ENCODE results near the gene CHKB. TPM values are rescaled to one million over a fixed set of nuclear protein-coding genes. Genes with fewer than 3 reads are reported as not detected.
"Not testable (repeated sequence)": the region's sequence is repeated elsewhere in the genome, so short reads cannot be mapped to it uniquely, and the experiment has no call there.

CHKB gene
- total RNA-seq, 1 experiment from 2014 or later, result 5.5 TPM

DNA sequence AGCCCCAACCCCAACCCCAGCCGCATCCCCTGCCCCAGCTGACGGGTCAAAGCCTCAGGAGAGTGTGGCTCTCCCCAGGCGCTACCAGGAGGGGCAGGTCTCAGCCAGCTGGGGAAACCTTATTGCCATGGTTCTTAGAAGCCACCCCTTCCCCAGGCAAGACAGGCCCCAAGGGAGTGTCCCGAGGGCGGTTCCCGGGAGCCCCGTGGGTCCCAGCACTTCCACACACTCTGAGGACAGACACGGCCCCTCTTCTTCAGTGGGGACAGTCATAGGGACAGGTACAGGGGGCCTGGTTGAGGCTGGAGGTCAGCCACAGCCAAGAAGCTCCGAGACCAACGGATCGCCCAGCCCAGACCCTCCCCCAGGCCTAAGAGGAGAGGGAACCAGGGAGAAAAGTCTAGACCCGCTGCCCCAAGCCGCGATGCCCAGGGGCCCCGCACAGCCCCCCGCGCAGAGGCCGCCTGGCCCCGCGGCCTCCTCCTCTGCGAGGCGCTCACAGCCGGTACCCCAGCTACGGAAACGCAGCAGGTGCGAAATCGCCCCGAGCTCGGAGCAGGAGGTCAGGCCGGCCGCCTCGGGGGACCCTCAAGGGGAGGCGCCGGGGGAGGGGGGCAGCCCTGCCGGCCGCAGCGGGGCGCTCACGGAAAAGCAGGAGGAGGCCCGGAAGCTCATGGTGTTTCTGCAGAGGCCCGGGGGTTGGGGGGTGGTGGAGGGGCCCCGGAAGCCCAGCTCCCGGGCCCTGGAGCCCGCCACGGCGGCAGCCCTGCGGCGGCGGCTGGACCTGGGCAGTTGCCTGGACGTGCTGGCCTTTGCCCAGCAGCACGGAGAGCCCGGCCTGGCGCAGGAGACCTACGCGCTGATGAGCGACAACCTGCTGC is 34.4 kb downstream of the CHKB start:
- no peak for DNase-seq
- Histone ChIP-seq H3K4me3 (no peak overlapping the region), H3K9me3 (no peaks in the 10 kb centered on the region), H3K36me3 (no peaks in the 10 kb centered on the region), H3K27me3 (no peaks in the 10 kb centered on the region)

DNA sequence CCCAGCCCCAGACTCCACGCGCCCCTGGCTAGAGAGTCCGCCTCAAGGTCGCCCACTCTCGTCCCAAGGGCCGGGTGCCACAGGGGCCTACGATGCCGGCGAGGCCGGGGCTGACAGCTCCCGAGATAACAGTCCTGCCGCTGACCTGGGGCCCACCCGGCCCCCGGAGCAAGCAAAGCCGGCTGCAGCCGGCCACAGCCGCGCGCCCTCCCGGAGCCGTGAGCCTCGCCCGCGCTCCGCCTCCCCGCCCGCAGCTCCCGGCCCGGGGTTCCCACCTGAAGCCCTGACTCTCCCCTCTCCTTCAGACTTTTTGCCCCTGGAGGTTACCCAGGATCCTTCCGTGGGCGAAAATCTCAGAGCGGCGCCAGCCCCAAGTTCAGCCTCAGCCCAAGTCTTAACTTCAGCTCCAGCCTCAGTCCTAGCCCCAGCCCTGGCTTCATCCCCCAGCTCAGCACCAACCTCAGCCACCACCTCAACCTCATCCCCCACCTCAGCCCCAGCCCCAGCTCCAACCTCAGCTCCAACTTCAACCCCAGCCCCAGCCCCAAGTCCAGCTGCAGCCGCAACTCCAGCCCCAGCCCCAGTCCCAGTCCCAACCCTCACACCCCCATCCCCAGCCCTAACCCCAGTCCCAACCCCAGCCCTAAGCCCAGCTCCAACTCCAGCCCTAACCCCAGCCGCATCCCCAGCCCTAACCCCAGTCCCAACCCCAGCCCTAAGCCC is 35.2 kb downstream of the CHKB start:
- no peaks in the 10 kb centered on the region for H3K36me3 ChIP-seq
- H3K9me3 ChIP-seq, result no peaks in the 10 kb centered on the region
- H3K27me3 ChIP-seq, result no peaks in the 10 kb centered on the region
- no peak overlapping the region for H3K4me3 ChIP-seq
- DNase-seq, result no peak

DNA sequence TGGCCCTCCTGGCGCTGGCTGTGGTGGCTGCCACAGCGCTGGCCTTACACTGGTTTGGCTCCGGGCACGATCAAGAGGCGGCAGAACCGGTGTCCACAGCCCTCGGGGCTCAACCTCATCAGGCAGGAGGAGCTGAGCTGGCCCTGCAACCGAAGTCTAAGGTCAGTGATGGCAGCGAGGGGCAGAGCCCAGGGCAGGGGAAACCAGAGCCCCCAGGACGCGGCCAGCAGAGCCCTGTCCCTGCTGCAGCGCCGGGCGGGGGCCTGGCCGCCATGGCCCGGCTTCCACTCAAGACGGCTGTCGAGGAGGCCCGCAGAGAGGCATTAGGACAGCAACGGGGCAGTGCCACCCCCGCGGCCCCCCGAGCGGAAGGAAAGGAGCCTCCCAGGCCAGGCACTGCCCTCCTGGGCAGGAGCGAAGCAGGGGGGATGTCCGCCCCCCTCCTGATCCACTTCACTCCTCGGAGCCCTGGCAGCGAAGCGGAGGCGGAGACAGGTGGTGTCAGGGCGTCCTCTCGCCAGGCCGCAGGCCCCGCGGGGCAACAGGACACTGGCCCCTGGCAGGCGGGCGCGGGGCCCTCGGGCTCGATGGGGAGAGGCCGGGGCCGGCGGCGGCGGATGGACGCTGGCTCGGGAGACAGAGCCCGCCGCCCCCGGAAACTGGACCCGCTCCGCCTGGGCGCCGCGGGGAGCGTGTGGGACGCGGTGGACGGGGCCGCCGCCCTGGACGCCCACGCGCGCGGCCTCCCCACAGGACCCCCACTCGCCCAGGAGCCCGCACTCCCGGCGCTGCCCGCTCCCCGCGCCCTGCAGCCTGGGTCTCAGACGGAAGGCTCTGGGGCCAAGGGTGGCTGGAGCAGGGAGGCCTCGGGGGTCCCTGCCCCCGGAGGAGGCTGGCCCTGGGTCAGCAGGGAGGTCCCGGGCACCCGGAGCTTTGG is 36.1 kb downstream of the CHKB start:
- Histone ChIP-seq H3K36me3 (no peaks in the 10 kb centered on the region), H3K4me3 (no peak overlapping the region), H3K27me3 (no peaks in the 10 kb centered on the region), H3K9me3 (no peaks in the 10 kb centered on the region)
- DNase-seq, result no peak

DNA sequence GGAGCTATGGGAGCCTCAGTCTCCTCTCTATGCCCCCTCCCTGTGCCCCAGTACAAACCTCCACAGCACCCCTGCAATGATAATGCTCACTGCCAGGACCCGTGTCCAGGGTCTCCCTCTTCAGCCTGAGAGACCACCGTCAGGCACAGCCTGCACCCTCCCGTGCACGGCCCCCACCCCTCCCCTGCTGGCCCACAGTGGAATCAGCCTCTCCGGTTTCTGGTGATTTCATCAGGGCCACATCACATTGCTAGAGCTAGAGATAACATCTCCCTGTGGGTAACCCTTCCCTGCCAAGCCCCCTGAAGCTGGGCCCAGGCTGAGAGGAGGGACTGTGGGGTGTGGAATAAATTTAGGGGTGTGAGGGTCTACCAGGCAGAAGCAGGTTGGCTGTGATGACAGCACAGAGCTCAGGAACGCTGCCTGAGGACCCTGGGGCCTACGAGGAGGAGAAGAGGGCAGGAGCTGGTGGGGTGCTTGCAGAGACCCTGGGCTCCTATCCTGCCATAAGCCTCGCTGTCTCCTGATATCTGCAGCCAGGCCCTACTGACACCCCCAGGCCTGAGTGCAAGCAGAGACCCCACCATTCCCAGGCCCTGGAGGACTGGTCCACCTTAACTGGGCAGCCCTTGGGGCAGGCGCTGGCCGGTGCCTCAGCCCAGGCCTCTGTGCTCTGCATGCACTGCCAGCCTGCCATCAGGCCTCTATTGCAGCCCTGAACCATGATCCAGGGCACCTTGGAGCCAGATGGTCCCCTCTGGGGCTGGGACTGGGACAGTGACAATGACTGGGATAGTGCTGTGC is 36.9 kb downstream of the CHKB start, which contains the start of gene KLHDC7B:
KLHDC7B (plus strand) TSS at position 378 of the 804 bp plus-strand sequence; CDS start at position 723, 345 bp downstream.
- H3K9me3 ChIP-seq, result no peaks in the 10 kb centered on the region
- DNase-seq, result no peak
- no peaks in the 10 kb centered on the region for H3K27me3 ChIP-seq
- H3K36me3 ChIP-seq, result no peaks in the 10 kb centered on the region
- H3K4me3 ChIP-seq, result no peak within 1 kb of the TSS

DNA sequence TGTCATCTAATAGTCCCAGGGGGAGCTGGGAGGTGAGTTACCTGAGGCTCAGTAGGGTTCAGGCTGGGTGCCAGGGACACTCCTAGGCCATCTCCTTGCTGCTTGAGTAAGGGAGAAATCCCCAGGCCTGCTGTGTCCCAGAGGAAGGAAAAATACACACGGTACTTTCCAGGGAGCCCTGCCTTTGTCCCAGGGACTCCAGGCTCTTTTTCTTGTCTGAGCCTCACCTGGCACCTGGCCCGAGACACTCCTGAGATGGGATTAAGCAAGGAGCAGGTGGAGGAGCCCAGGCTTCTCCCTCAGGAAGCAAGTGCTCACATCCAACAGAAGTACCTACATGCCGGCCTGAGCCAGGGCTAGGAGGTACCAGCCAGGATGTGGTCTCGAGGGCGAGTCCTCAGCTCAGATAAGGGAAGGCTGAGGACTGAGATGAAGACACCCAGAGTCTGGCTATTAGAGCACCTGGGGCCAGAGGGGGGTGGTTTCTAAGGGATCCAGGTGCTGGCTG is 37.8 kb downstream of the CHKB start:
- Histone ChIP-seq H3K36me3 (no peaks in the 10 kb centered on the region), H3K9me3 (no peaks in the 10 kb centered on the region), H3K4me3 (no peak overlapping the region), H3K27me3 (no peaks in the 10 kb centered on the region)
- DNase-seq, result no peak

DNA sequence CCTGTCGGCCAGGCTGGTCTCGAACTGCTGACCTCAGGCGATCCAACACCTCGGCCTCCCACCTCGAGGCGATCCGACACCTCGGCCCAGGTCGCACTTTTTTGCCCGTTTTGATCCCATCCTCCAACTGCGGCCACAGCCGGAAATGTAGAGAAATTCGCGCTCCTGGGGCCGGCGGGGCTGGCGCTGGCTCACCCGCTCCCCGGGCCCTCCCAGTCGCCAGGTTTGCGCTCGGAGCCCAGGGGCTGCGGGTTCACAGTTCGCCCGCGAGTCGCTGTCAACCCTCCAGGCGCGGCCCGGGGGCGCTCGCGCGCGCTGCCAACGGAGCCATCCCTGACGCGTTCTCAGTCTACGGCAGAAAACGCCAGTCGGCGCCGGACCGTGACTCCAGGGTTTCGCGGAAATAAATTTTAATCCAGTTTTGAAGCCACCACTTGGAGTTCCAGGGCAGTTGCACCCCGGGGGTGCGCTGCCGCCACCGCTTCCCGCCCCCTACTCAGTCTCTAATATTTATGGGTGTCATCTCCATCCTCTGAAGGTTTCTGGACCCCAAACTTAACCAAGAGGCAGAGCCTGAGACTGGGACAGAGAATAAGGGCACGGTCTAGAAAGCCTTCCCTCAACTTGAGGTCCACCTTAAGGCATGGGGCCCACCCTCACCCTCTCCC is 38.4 kb downstream of the CHKB start:
- no peak for DNase-seq
- Histone ChIP-seq H3K4me3 (no peak overlapping the region), H3K27me3 (no peaks in the 10 kb centered on the region)

DNA sequence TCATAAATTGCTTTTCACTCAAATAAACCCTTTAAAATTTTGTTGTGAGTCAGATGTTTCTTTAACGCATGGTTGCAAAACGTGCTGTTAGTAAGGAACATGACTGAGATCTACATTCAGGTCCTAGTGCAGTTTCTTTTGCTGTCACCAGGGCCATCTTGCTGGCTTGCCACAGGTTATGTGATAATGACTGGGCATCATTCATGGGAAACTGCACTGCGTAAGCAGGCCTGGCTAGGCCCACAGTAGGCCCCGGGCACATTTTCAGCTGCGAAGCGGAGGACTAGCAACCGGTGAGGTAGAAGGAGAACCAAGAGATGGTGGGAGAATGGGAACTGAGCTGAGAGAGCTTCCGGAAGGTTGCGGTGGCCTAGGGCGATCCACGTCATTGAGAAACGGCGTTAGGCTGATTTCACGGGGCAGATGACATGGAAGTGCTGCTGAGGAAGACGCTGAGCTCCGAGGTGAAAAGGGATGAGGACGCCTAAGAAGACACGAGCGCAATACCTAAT is 40.2 kb downstream of the CHKB start:
- Histone ChIP-seq H3K4me3 (no peak overlapping the region), H3K9me3 (no peaks in the 10 kb centered on the region), H3K36me3 (no peaks in the 10 kb centered on the region; the same call in 1 of the 2 replicates), H3K27me3 (no peaks in the 10 kb centered on the region)
- DNase-seq, result no peak

More for the DNA sequence above, 38.4 kb downstream of the CHKB start:
- Histone ChIP-seq H3K9me3 (no peaks in the 10 kb centered on the region), H3K36me3 (no peaks in the 10 kb centered on the region)

DNA sequence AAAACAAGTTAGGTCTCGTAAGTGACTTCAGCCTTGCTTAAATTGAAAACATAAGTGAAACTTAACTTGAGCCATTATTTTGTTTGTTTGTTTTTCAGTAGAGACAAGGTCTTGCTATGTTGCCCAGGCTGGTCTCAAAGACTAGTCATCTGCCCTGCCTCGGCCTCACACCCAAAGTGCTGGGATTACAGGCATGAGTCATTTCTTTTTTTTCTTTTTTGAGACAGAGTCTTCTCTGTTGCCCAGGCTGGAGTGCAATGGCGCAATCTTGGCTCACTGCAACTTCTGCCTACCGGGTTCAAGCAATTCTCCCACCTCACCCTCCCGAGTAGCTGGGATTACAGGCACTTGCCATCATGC is 41.0 kb downstream of the CHKB start:
- peak; percentile 78 for DNase-seq
- not testable (repeated sequence) for H3K36me3 ChIP-seq

DNA sequence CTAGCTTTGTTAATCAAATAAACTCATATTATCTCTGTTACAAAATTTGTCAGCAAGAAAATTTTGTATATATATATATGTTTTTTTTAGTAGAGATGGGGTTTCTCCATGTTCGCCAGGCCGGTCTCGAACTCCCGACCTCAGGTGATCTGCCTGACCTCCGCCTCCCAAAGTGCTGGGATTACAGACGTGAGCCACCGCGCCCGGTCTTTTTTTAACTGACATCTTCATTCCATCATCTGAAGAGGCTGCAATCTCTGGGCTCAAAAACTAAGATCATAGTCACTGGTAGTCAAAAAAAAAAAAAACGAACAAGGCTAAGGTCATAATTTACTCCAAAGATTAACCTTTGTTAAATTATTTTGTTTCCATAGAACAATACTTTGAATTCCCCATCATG is 42.3 kb downstream of the CHKB start:
- Histone ChIP-seq H3K27me3 (no peaks in the 10 kb centered on the region), H3K4me3 (no peak overlapping the region), H3K36me3 (no peaks in the 10 kb centered on the region; the same call in 1 of the 2 replicates), H3K9me3 (no peaks in the 10 kb centered on the region)
- no peak for DNase-seq

More for the DNA sequence above, 41.0 kb downstream of the CHKB start:
- not testable (repeated sequence) for H3K4me3 ChIP-seq, H3K9me3 ChIP-seq, H3K27me3 ChIP-seq

DNA sequence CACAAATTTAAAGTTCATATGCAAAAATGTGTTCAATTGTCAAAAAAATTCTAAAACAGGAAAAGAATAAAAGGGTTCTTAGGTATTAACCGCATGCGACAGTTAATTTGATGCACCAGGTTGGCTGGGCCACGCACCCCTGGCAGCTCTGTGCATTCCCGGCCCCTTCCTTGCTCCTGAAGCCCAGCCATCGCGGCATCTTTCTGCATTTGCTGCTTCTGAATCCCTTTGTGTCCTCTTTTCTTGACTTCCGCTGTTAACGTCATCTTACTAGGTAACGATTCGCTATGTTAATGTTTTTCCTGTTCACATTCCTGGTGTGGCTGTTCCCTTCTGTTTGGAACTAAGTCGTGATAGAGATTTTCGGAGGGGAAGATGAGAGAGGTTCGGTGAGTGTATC is 44.9 kb downstream of the CHKB start:
- no peaks in the 10 kb centered on the region for H3K9me3 ChIP-seq
- no peaks in the 10 kb centered on the region for H3K27me3 ChIP-seq
- no peak for DNase-seq
- H3K4me3 ChIP-seq, result no peak overlapping the region
- H3K36me3 ChIP-seq, result no peaks in the 10 kb centered on the region; the same call in 1 of the 2 replicates

DNA sequence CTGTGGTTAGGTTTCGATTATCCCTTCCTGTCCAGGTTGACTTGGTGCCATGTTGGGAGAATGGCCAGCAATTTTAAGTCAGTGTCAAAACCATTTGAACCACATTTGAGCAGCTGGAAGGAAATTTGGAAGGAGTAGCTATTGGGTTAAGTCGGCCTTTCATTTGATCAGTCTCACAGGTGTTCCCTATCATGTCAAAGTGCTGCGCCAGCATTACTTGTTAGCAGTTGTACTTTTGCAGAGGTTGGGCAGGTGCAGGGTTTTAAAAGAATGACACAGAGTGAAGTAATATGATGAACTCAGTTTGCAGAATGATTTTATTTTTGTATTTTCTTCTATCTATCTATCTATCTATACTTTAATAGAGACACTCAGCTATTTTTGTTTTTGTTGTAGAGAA is 46.4 kb downstream of the CHKB start:
- no peak for DNase-seq
- Histone ChIP-seq H3K27me3 (no peaks in the 10 kb centered on the region), H3K36me3 (no peaks in the 10 kb centered on the region; the same call in 1 of the 2 replicates), H3K9me3 (no peaks in the 10 kb centered on the region), H3K4me3 (no peak overlapping the region)

DNA sequence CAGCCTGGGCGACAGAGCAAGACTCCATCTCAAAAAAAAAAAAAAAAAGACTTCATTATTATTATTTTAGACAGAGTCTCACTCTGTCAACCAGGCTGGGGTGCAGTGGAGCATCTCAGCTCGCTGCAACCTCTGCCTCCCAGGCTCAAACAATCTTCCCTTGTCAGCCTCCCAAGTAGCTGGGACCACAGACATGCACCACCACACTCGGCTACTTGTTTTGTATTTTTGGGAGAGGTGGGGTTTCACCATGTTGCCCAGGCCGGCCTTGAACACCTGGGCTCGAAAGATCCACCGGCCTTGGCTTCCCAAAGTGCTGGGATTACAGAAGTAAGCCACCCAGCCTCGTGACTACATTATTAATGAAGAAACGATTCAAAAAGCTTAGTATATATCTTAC is 47.5 kb downstream of the CHKB start:
- Histone ChIP-seq H3K36me3 (no peaks in the 10 kb centered on the region; the same call in 1 of the 2 replicates), H3K9me3 (no peaks in the 10 kb centered on the region), H3K4me3 (no peak overlapping the region), H3K27me3 (no peaks in the 10 kb centered on the region)
- DNase-seq, result no peak

DNA sequence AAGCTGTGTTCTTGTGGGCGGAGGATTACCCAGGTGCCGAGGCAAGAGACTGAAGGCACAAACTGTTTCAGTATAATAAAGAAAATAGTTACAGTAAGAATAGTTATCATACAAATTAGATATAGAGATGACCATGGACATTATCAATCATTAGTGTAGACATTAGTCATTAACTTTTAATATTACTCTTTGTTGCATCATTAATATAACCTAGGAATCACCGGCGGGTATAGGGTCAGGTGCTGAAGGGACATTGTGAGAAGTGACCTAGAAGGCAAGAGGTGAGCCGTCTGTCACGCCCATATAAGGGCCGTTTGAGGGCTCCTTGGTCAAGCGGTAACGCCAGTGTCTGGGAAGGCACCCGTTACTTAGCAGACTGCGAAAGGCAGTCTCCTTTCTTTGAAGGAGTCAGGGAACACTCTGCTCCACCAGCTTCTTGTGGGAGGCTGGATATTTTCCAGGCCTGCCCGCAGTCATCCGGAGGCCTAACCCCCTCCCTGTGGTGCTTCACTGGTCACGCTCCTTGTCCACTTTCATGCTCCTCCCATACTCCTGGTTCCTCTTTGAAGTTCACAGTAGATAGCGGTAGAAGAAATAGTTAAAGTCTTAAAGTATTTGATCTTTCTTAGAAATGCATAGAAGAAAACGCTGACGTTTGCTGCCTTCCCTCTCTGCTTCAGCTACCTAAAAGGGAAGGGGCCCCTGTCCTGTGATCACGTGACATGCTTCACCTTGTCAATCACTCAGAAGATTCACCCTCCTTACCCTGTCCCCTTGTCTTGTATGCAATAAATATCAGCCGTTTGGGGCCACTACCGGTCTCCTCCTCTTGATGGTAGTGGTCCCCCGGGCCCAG is 48.6 kb downstream of the CHKB start:
- H3K27me3 ChIP-seq, H3K9me3 ChIP-seq, H3K36me3 ChIP-seq, H3K4me3 ChIP-seq: not testable (repeated sequence)
- peak; percentile 36 for DNase-seq
